ENCODE results near the gene RIMBP2.

RIMBP2 gene

DNA sequence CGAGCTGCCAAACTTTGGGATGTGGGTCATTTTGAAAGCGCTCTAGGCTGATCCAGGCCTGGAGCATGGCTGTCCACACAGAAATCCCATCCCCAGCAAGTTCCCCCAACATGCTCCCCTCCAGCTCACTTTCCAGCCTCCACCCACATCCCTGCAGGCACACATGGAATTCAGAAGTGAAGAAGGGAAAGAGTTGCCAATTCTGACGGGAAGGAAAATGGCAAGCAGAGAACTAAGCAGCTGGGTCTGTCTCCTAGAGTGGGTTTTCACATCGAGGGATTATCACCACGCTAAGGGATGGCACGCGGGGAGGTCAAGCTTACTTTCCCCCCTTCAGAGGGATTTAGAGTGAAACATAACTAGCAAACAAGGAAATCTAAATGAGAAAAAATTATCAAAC lies 142.3 kb downstream of the RIMBP2 start:
- H3K4me3 ChIP-seq (ENCODE audit: control insufficient read depth, low read depth, low read length) = no peak overlapping the region
- TF ChIP-seq CTCF (IDR thresholded peaks at IDR 0.05; ENCODE audit: control insufficient read depth, insufficient read depth, low read depth, low read length, missing control alignments) = no peak
- no peak for DNase-seq (ENCODE audit: low read depth)

DNA sequence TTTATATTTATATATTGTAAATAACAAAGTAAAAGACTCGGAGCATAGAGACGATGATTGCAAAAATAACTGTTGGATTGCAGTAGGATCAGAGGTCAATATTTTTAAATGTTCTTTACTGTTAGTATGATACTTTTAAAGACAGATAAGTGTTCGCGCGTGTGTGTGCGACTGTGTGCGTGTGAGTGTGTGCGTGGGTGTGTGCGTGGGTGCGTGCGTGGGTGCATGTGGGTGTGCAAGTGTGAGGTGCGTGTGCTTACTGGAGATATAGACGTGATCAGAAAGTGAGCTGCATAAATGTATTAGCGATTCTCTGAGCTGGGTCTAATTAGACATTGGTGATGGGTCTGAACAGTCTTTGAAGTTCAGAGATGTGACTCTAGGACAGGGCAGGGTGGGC lies 142.9 kb downstream of the RIMBP2 start:
- no peak overlapping the region for H3K4me3 ChIP-seq (ENCODE audit: control insufficient read depth, low read depth, low read length)
- no peak for TF ChIP-seq CTCF (IDR thresholded peaks at IDR 0.05; ENCODE audit: control insufficient read depth, insufficient read depth, low read depth, low read length, missing control alignments)
- DNase-seq (ENCODE audit: low read depth) = no peak

- DNase-seq (ENCODE audit: low read depth) = no peak
- TF ChIP-seq CTCF (IDR thresholded peaks at IDR 0.05; ENCODE audit: control insufficient read depth, insufficient read depth, low read depth, low read length, missing control alignments) = no peak
- no peak overlapping the region for H3K4me3 ChIP-seq (ENCODE audit: control insufficient read depth, low read depth, low read length)
Observed at GRCh38 chr12:130572553-130572952, 143.5 kb downstream of the RIMBP2 start.

- H3K4me3 ChIP-seq (ENCODE audit: control insufficient read depth, low read depth, low read length) = no peak overlapping the region
- DNase-seq (ENCODE audit: low read depth) = no peak
- TF ChIP-seq CTCF (IDR thresholded peaks at IDR 0.05; ENCODE audit: control insufficient read depth, insufficient read depth, low read depth, low read length, missing control alignments) = no peak
Observed at GRCh38 chr12:130571734-130572133, 144.4 kb downstream of the RIMBP2 start.

GRCh38 chr12:130571089-130571488 lies 145.0 kb downstream of the RIMBP2 start:
- H3K4me3 ChIP-seq (ENCODE audit: control insufficient read depth, low read depth, low read length) = no peak overlapping the region
- no peak for TF ChIP-seq CTCF (IDR thresholded peaks at IDR 0.05; ENCODE audit: control insufficient read depth, insufficient read depth, low read depth, low read length, missing control alignments)
- no peak for DNase-seq (ENCODE audit: low read depth)

DNA sequence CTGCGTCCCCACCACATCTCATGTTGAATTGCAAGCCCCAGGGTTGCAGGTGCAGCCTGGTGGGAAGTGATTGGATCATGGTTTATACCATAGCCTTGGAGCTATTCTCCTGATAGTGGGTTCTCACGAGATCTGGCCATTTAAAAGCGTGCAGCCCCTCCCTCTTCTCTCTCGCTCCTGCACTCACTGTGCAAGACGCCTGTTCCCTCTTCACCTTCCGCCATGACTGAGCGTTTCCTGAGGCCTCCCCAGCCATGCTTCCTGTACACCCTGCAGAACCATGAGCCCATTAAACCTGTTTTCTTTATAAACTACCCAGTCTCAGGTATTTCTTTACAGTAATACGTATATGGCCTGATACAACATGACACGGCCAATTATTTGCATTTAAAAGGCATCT lies 146.6 kb downstream of the RIMBP2 start:
- DNase-seq (ENCODE audit: low read depth) = no peak
- no peak for TF ChIP-seq CTCF (IDR thresholded peaks at IDR 0.05; ENCODE audit: control insufficient read depth, insufficient read depth, low read depth, low read length, missing control alignments)
- no peak overlapping the region for H3K4me3 ChIP-seq (ENCODE audit: control insufficient read depth, low read depth, low read length)

- DNase-seq (ENCODE audit: low read depth) = no peak
- TF ChIP-seq CTCF (IDR thresholded peaks at IDR 0.05; ENCODE audit: control insufficient read depth, insufficient read depth, low read depth, low read length, missing control alignments) = no peak
- no peak overlapping the region for H3K4me3 ChIP-seq (ENCODE audit: control insufficient read depth, low read depth, low read length)
Observed at GRCh38 chr12:130568501-130568900, 147.6 kb downstream of the RIMBP2 start.

Data from AG09309 (cell line).